Hepatocyte (in vitro differentiated cells): ENCODE measurements around the gene RBCK1.

ENCODE experiments used
- EZH2 ChIP-seq: fragments of 200-600 bp; sonication (generic); IDR thresholded peaks from 2 replicates; pipeline ENCODE4 v1.6.1; 2016; ENCODE audit warnings: antibody characterized with exemption, mild to moderate bottlenecking, borderline replicate concordance
- EZH2phosphoT487 ChIP-seq: fragments of 200-600 bp; sonication (generic); IDR thresholded peaks from one replicate; pipeline ENCODE4 v1.6.1; 2018; ENCODE audit warnings: antibody characterized with exemption, mild to moderate bottlenecking, low read depth, moderate library complexity; ENCODE audit not compliant: unreplicated experiment, severe bottlenecking
- TF ChIP-seq, protein P1 (sequence below): fragments of 200-600 bp; sonication (generic); IDR thresholded peaks from 2 replicates; pipeline ENCODE4 v1.5.1; 2016; ENCODE audit warnings: antibody characterized with exemption, mild to moderate bottlenecking; ENCODE audit not compliant: poor library complexity

DNA sequence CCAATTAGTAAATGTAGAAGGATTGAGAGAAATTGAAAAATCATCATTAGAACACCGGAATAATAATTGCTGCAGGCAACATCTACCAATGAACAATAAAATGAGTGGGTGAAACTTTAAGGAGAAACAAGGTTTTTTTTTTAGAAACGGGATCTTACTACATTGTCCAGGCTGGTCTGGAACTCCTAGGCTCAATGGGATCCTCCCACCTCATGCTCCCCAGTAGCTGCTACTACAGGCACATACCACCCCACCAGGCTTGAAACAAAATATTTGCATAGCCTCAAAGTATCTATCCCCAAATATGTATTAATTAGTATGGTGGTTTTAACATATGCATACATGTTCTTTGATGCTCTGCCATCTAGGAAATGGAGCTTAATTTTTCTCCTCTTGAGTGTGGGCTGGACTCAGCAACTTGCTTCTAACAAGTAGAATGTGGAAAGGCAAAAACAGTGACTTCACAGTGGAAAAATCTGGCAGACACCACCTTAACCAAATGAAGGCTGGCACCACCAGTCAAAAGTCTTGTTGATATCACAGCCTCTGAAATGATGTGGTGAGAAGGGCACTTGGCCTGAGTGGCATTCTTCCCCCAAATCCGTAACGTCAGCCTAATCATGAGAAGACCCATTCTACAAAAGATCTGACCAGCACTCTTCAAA is 49.1 kb upstream of the RBCK1 start:
- TF ChIP-seq, protein P1, sequence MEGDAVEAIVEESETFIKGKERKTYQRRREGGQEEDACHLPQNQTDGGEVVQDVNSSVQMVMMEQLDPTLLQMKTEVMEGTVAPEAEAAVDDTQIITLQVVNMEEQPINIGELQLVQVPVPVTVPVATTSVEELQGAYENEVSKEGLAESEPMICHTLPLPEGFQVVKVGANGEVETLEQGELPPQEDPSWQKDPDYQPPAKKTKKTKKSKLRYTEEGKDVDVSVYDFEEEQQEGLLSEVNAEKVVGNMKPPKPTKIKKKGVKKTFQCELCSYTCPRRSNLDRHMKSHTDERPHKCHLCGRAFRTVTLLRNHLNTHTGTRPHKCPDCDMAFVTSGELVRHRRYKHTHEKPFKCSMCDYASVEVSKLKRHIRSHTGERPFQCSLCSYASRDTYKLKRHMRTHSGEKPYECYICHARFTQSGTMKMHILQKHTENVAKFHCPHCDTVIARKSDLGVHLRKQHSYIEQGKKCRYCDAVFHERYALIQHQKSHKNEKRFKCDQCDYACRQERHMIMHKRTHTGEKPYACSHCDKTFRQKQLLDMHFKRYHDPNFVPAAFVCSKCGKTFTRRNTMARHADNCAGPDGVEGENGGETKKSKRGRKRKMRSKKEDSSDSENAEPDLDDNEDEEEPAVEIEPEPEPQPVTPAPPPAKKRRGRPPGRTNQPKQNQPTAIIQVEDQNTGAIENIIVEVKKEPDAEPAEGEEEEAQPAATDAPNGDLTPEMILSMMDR, result no peak
- TF ChIP-seq EZH2phosphoT487 (no peak), EZH2 (no peak)
